DMS53 treated with DMSO at 0.1 percent for 48 hours (cell line): ENCODE data around the gene NSUN2.
"Not testable (repeated sequence)": the region's sequence is repeated elsewhere in the genome, so short reads cannot be mapped to it uniquely, and the experiment has no call there.

ENCODE experiments used
- DNase-seq: peaks from one replicate; lab custom pipeline; 2025; ENCODE audit not compliant: unreplicated experiment; lab: John Stamatoyannopoulos, UW

NSUN2 gene

GRCh38 chr5:6632888-6633468 is at the start of gene NSUN2, which contains the start of gene SRD5A1:
Gene NSUN2 (minus strand): TSS chr5:6633044. CDS start chr5:6632979, 65 bp downstream.
Gene SRD5A1 (plus strand): TSS chr5:6633440. CDS start chr5:6633577, 137 bp downstream.
- DNase-seq = peak; percentile 88

GRCh38 chr5:6682239-6682638 is 49.4 kb upstream of the NSUN2 start:
- no peak for DNase-seq

- DNase-seq = no peak
These were observed 48.8 kb upstream of the NSUN2 start for GRCh38 chr5:6681682-6682081.

- no peak for DNase-seq
These were observed 48.1 kb upstream of the NSUN2 start for GRCh38 chr5:6680922-6681321.

- DNase-seq = no peak
These were observed 45.5 kb upstream of the NSUN2 start for GRCh38 chr5:6678385-6678784.

- DNase-seq = no peak
These were observed 43.9 kb upstream of the NSUN2 start for GRCh38 chr5:6676702-6677101.

- DNase-seq = no peak
These were observed 43.1 kb upstream of the NSUN2 start for GRCh38 chr5:6675784-6676491.

GRCh38 chr5:6674886-6675285 is 42.0 kb upstream of the NSUN2 start:
- no peak for DNase-seq

- no peak for DNase-seq
These were observed 41.6 kb upstream of the NSUN2 start for GRCh38 chr5:6674421-6674820.

- DNase-seq = no peak
These were observed 41.1 kb upstream of the NSUN2 start for GRCh38 chr5:6673963-6674362.

GRCh38 chr5:6673031-6673430 is 40.2 kb upstream of the NSUN2 start:
- no peak for DNase-seq

- DNase-seq = not testable (repeated sequence)
These were observed 35.9 kb upstream of the NSUN2 start for GRCh38 chr5:6668717-6669116.

GRCh38 chr5:6667648-6668047 is 34.8 kb upstream of the NSUN2 start:
- DNase-seq = no peak

GRCh38 chr5:6666762-6667161 is 33.9 kb upstream of the NSUN2 start:
- DNase-seq = no peak

GRCh38 chr5:6660688-6661087 is 27.8 kb upstream of the NSUN2 start:
- DNase-seq = no peak

- DNase-seq = no peak
These were observed 27.3 kb upstream of the NSUN2 start for GRCh38 chr5:6659941-6660684.

- DNase-seq = no peak
These were observed 23.8 kb upstream of the NSUN2 start for GRCh38 chr5:6656680-6657079.

- no peak for DNase-seq
These were observed 22.6 kb upstream of the NSUN2 start for GRCh38 chr5:6655432-6655831.

- no peak for DNase-seq
These were observed 19.2 kb upstream of the NSUN2 start for GRCh38 chr5:6652025-6652424.

GRCh38 chr5:6649681-6650080 is 16.8 kb upstream of the NSUN2 start:
- no peak for DNase-seq

- no peak for DNase-seq
These were observed 16.3 kb upstream of the NSUN2 start for GRCh38 chr5:6649186-6649585.
